Measurements from ENCODE around the gene VWA3B.
"Not testable (repeated sequence)": the region's sequence is repeated elsewhere in the genome, so short reads cannot be mapped to it uniquely, and the experiment has no call there.

Gene VWA3B

GRCh38 chr2:98299211-98299905 lies 212.4 kb downstream of the VWA3B start:
- TF ChIP-seq ZNF70 (CRISPR knock-in tag; IDR thresholded peaks at IDR 0.05) (no peak), ZC3H10 (CRISPR knock-in tag; IDR thresholded peaks at IDR 0.05) (no peak), RARB (CRISPR knock-in tag; IDR thresholded peaks at IDR 0.05) (no peak)
- ATAC-seq, result no peak

- TF ChIP-seq PATZ1 (CRISPR knock-in tag; IDR thresholded peaks at IDR 0.05; ENCODE audit: borderline replicate concordance), result no peak
- no peak for TF ChIP-seq TOX (CRISPR knock-in tag; IDR thresholded peaks at IDR 0.05; ENCODE audit: borderline replicate concordance)
- TF ChIP-seq ZC3H10 (CRISPR knock-in tag; IDR thresholded peaks at IDR 0.05), result no peak
- no peak for TF ChIP-seq ISL1 (CRISPR knock-in tag; IDR thresholded peaks at IDR 0.05)
- no peak for ATAC-seq
These were observed 213.3 kb downstream of the VWA3B start for GRCh38 chr2:98300141-98300874.

GRCh38 chr2:98301469-98301868 lies 214.5 kb downstream of the VWA3B start:
- no peak for TF ChIP-seq OSR1 (CRISPR knock-in tag; IDR thresholded peaks at IDR 0.05)
- TF ChIP-seq TCF4 (CRISPR knock-in tag; IDR thresholded peaks at IDR 0.05; ENCODE audit: borderline replicate concordance), result no peak
- no peak for TF ChIP-seq BACH2 (CRISPR knock-in tag; IDR thresholded peaks at IDR 0.05; ENCODE audit: borderline replicate concordance)
- ATAC-seq, result no peak

- not testable (repeated sequence) for ATAC-seq
These were observed 220.2 kb downstream of the VWA3B start for GRCh38 chr2:98307131-98307696.

GRCh38 chr2:98308068-98308467 lies 221.1 kb downstream of the VWA3B start:
- TF ChIP-seq ZNF565 (CRISPR knock-in tag; conservative IDR thresholded peaks at IDR 0.05; ENCODE audit: low read depth) (no peak), SNAI2 (CRISPR knock-in tag; IDR thresholded peaks at IDR 0.05) (no peak), TOX (CRISPR knock-in tag; IDR thresholded peaks at IDR 0.05; ENCODE audit: borderline replicate concordance) (no peak), ZFP3 (CRISPR knock-in tag; IDR thresholded peaks at IDR 0.05) (no peak), CSDC2 (CRISPR knock-in tag; IDR thresholded peaks at IDR 0.05) (no peak), ZC3H10 (CRISPR knock-in tag; IDR thresholded peaks at IDR 0.05) (no peak), GLIS3 (CRISPR knock-in tag; IDR thresholded peaks at IDR 0.05) (no peak), PATZ1 (CRISPR knock-in tag; IDR thresholded peaks at IDR 0.05; ENCODE audit: borderline replicate concordance) (no peak), ESRRG (CRISPR knock-in tag; IDR thresholded peaks at IDR 0.05) (no peak), CREB5 (CRISPR knock-in tag; IDR thresholded peaks at IDR 0.05; ENCODE audit: low read depth) (no peak), OSR1 (CRISPR knock-in tag; IDR thresholded peaks at IDR 0.05) (no peak)
- ATAC-seq, result no peak

GRCh38 chr2:98308532-98308931 lies 221.6 kb downstream of the VWA3B start:
- ATAC-seq, result no peak
- no peak for TF ChIP-seq PATZ1 (CRISPR knock-in tag; IDR thresholded peaks at IDR 0.05; ENCODE audit: borderline replicate concordance)
- no peak for TF ChIP-seq CSDC2 (CRISPR knock-in tag; IDR thresholded peaks at IDR 0.05)
- no peak for TF ChIP-seq ZFP3 (CRISPR knock-in tag; IDR thresholded peaks at IDR 0.05)
- no peak for TF ChIP-seq BACH2 (CRISPR knock-in tag; IDR thresholded peaks at IDR 0.05; ENCODE audit: borderline replicate concordance)
- no peak for TF ChIP-seq ZNF70 (CRISPR knock-in tag; IDR thresholded peaks at IDR 0.05)
- no peak for TF ChIP-seq TCF4 (CRISPR knock-in tag; IDR thresholded peaks at IDR 0.05; ENCODE audit: borderline replicate concordance)
- no peak for TF ChIP-seq ZC3H10 (CRISPR knock-in tag; IDR thresholded peaks at IDR 0.05)
- TF ChIP-seq ARNTL (CRISPR knock-in tag; IDR thresholded peaks at IDR 0.05; ENCODE audit: borderline replicate concordance, low read depth), result no peak
- no peak for TF ChIP-seq ZNF8 (CRISPR knock-in tag; IDR thresholded peaks at IDR 0.05)
- TF ChIP-seq OSR1 (CRISPR knock-in tag; IDR thresholded peaks at IDR 0.05), result no peak
- TF ChIP-seq ZFP30 (CRISPR knock-in tag; IDR thresholded peaks at IDR 0.05), result no peak

Data from SK-N-SH treated with all-trans-retinoic acid at 6 μM for 48 hours (cell line).